GM18909 (cell line): Measurements from ENCODE around the gene TEX36.
"Not testable (repeated sequence)": the region's sequence is repeated elsewhere in the genome, so short reads cannot be mapped to it uniquely, and the experiment has no call there.

Experiments
- ATAC-seq: cut with Tn5 transposase; IDR thresholded peaks from one replicate; pipeline ENCODE4 v1.9.1; 2021; ENCODE audit warnings: mild to moderate bottlenecking; ENCODE audit not compliant: unreplicated experiment, poor library complexity

TEX36 gene

DNA sequence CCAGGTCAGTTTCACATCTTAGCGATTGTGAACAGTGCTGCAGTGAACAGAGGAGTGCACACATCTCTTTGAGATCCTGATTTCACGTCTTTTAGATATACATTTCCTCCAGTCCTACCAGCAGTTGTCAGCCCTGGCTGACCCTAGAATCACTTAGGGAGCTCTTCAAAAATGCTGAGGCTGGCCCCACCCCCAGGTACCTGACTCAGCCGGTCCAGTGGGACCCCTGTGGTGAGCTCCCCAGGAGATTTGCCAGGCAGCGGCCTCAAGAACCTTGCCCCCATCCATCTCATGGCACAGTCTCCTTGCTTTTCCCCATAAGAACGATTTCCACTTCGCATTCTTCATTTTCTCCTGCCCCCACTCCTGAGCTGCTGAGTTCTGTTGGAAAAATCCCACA lies 45.5 kb downstream of the TEX36 start:
- no peak for ATAC-seq

DNA sequence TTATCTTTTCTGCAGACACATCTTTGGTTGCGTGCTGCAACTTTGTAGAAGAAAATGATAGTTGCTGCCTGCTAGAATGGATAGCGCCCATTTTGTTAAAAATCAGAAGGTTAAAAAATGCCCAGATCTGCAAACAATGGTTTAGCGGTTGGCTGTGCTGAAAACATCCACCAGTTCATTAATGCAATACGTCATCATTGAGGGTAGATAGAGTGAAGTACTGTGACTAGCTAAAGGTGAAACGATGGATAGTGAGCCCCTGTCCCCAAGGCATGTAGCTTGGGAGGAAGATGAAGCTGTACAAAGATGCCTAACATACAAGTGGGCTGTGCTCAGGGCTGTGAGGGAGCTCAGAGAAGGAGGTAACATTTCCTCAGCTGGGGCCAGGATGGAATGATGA lies 48.4 kb downstream of the TEX36 start:
- no peak for ATAC-seq

DNA sequence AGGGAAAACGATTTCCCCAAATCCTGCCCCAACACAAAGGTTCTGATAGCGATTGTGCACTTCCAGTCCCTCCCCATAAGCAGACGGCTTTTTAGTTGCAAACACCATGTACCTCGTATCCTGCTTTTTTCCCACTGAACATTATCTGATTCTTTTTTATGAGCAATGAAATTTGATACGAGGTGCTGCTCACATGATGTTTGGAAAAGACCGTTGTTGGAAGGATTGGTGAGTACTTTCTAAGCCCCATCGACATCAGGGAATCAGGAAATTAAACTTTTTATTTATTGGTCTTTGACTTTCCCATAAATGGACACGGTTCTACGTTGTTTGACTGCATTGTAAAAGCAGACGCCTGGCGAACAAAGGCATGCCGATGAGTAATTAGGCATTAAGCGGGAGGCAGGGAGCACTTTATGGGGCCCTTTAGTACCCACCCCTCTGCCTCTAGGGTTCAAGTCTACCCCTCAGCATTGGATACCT lies 49.4 kb downstream of the TEX36 start:
- ATAC-seq, result no peak

DNA sequence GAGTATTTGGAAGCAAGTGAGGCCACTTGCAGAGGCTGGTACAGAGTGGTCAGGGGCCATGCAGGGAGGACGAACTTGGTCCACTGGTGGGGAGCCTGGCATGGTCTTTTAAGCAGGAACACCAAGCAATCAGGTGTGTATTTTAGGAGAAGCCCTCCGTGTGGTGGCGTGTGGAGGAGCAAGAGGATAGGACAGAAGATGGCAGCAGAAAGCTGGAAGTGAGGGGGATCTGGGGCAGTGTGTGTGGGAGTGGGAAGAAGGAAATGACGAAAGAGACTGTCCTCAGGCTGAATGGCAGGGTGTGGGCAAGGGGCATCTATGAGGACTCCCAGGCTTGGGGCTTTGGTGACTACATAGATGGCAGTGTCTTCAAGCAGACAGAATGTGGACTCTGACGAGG lies 51.2 kb downstream of the TEX36 start:
- no peak for ATAC-seq

DNA sequence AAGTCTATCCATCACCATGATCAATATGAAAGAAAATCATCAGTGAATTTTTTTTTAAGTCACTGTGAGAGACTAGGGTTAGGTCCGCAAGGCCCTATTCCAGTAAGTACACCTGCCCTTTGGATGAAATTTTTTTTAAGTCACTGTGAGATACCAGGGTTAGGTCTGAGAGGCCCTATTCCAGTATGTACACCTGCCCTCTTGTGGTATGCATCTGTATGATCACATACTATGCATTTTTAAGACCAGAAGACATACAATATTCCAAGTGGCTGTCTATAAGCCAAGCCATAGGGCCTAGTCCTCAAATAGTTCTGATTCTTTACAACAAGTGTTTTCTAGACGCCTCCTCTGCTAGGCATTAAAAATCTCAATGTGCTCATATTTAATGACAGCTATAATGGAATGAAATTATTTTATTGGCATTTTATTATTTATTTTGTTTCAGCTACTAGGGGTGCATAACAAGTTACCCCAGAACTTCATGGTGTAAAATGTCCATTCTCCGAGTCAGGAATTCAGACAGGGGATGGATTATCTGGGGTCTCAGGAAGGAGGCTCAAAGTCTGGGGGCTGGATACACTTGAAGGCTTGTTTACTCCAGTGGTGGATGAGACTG lies 53.1 kb downstream of the TEX36 start:
- ATAC-seq, result peak; percentile 70

DNA sequence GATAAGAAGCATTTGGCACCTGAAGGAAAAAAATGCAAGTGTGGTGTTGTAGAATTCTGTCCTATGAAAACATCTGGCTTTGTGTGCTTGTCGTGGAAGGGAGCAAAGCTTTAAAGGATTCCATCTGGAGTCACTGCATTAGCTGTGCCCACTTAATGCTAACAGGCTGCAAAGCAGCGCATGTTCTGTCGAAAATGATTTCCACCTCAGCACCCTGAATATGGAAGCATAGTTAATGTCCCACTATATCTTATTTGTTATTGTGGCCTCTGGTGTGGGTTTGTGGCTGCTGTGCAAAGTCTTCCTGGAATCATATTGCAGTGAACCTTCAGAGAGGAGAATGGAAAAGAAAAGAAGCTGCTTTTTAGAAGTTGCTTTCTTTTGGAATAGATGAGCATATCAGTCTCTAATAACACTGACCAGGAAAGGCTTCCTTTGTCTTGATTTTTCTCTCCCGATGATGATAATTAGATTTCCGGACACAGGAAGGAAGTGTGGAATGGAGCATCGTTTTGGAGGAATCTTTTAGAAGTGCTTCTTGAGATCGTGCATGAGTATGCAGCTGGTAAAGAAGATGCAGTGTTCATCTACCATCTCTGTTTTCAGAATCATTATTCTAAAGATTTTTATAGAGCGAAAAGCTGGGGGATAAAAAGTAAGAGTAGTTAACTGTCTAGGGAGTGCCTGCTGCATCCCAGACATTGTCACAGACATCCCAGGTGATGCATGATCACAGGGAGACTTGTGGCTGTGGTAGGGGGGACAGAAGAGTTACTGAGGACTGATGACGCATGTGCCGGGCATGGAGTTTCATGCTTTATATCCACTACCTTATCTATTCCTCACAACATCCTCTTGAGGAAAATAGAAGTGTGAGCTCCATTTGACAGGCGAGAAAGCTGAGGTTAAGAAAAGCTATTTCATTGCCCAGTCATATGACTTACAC lies 54.6 kb downstream of the TEX36 start:
- ATAC-seq, result no peak

DNA sequence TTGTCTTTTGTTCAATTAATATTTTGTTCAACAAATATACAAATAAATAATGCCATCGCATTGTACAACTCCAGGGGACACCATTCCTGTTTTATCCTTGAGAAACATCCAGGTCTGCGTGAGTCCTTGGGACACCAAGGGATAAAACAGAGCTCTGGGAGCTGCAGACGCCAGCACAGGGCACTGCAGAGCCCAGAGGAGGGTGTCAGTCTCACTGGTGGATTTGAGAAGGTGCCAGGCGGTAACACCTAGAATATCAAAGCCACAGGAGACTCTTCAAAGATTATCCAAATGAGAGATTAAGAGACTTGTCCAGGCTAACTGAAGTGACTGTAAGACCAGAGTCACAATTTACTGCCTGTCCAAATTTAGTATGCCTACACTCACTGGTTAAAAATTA lies 55.3 kb downstream of the TEX36 start:
- ATAC-seq, result no peak

DNA sequence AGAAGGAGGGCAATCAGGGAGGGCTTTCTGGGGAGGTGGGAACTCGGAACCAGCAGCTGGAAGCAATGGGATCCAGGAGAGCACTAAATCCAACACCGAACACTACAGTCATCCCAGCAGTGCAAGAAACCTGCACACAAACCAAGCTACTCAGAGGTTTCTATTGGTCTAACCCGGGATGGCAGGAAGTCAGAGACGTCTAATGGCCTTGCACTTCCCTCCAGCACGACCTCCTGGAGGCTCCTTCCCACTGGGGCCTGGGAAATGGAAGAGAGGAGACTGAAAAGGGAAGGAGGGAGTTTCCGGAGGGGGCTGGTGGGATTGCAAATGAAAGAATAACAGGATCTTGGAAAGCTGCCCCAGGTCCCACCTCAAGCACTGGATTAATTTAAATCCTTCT lies 56.3 kb downstream of the TEX36 start:
- ATAC-seq, result no peak

DNA sequence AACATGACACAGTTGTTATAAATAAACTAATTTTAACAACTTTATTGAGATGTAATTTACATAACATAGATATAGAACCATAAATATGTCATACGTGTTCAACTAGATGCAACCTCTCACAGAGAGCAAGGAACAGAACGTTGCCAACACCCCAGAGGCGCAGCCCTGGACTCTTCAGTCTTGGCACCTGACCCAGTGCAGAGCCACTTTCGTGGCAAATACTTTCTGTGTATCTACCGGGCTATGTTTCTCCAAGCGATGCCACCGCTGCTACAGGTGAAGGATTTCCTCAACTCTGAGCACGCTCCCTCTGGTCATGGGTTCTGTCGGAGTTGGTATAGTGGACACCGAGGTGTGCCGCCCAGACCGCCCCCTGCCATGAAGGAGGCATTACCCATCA lies 57.4 kb downstream of the TEX36 start:
- ATAC-seq, result no peak

DNA sequence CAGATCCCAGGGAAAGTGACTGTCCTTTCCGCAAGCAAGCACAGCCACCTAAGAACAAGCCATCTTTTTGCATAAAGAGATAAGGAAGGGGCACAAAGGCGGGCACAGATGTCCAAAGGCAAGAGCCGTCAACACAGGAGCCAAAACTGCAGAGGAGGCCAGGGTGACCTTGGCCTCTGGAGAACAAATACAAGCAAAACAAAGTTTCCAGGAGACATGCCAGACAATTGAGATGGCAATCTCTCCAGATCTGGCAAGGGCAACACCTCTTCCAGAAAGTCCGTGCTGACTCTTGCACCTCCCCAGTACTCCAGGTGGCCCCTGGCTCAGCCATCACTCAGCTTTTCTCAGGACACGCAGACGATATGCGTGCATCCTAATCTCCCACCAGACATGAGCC lies 58.2 kb downstream of the TEX36 start:
- ATAC-seq, result no peak

DNA sequence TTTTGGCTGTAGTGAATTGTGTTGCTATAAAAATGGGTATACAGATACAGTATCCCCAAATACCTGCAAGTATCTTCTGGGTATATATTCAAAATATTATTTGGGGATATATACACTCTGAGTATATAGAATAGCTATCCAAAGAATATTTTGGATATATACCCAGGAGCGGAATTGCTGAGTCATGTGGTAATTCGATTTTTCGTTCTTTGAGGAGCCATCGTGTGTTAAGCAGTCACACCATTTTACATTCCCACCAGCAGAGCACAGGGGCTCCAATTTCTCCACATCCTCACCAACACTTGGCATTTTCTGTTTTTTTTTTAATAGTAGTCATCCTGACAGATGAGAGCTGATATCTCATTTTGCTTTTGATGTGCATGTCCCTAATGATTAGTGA lies 61.9 kb downstream of the TEX36 start:
- no peak for ATAC-seq

DNA sequence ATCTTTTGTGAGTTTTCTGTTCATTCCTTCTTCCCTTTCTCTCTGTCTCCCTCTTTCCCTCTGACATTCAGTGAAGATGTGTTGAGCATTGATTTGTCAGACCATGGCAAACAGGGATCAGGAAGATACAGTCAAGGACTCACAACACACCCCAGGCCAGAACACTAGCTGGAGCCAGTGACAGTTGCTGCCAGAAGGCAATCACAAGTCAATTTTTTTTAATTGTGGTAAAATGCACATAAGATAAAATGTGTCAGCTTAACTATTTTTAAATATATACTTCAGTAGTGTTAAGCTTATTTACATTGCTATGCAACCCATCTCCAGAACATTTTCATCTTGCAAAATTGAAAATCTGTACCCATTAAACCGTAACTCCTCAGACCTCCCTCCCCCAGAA lies 62.6 kb downstream of the TEX36 start:
- ATAC-seq, result no peak

DNA sequence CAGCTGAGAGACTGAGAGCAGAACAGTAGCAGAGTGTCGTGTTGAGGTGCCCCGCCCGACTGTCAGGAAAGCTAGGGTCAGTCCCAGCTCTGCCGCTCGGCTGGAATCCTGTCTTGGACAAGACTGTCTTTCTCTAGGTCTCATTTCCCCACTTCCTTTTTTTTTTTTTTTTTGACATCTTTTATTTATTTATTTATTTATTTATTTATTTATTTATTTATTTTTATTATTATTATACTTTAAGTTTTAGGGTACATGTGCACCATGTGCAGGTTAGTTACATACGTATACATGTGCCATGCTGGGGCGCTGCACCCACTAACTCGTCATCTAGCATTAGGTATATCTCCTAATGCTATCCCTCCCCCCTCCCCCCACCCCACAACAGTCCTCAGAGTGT lies 69.9 kb downstream of the TEX36 start:
- not testable (repeated sequence) for ATAC-seq

DNA sequence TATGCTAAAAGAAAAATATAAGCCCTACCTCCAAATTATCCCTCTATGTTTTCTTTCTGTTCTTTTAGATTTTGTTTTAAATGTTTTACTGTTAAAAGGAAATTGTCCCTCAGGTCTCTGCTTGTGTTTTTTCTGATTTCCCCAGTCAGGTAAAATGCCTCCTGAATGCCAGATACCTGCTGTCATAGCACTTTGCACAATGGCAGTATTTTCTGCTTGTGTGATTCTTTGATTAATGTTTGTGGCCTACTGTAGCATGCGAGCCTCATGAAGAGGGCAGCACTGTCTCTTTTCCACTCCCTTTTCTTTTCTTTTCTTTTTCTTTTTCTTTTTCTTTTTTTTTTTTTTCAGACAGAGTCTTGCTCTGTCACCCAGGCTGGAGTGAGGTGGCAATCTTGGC lies 71.2 kb downstream of the TEX36 start:
- no peak for ATAC-seq

DNA sequence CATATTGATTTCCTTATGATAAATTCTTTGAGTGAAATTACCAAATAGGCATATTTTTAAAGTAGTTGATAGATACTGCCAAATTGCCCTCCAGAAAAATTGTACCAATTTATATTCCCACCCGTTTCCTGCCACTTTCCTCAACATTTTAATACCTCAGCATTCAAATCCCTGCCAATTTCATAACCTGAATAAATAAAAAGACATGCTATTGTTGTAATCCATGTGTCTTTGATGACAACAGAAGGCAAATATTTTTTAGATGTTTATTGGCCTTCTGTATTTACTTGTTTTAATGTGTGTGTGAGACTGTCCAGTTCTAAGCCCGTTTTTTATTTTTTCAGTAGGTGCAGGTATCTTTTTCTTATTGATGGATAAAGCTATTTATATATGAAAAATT lies 71.7 kb downstream of the TEX36 start:
- ATAC-seq, result no peak

DNA sequence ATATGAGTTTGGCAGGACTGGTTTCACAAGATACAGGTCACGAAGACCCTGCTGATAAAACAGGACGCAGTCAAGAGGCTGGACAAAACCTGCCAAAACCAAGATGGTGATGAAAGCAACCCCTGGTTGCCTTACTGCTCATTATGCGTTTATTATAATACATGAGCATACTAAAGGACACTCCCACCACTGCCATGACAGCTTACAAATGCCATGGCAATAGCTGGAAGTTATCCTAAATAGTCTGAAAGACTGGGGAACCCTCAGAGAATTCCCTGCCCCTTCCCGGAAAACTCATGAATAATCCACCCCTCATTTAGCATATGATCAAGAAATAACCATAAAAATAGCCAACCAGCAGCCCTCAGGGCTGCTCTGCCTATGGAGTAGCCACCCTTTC lies 73.1 kb downstream of the TEX36 start:
- no peak for ATAC-seq

DNA sequence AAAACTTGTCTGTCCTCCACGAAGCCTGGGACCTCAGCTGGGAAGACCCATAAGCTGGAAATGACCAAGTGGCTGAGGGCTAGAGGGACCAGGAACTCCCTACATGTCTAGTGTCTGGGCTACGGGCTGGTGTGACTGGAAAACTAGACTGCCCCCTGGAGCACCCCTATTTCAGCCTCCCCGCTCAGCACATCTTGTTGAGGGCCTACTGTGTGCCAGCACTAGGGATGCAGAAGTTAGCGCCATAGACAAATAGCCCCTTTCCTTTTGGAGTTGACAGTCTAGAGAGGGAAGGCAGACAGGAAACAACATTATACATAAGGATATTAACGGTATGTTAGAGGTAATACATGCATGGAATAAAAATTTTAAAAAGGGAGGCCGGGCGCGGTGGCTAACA lies 74.5 kb downstream of the TEX36 start:
- ATAC-seq, result no peak

DNA sequence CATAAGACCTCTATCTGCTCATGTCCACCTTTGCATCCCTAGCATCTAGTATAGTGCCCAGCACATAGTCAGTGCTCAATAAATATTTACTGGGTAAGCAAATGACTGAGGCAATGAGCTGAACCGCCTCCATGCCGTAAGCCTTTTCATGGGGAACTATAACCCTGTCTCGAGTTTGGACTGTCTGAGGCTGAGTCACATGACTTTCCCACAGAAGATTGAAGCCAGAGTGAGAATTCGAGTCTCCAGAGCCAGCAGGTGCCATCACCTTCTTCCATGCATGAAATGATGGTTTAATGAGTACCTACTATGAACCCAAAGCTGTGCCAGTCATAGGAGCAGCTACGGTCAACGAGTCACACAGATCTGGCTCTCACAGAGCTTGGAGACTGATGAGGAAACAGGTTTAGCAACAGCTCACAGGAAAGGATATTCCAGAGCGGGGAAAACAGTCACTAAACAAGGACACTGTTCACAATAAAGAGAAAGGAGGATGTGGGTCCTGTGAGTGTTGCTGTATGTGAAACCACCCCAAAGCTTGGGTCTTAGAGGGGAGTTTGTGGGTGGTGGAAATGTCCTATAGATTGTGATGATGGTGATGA lies 75.2 kb downstream of the TEX36 start:
- ATAC-seq, result no peak

DNA sequence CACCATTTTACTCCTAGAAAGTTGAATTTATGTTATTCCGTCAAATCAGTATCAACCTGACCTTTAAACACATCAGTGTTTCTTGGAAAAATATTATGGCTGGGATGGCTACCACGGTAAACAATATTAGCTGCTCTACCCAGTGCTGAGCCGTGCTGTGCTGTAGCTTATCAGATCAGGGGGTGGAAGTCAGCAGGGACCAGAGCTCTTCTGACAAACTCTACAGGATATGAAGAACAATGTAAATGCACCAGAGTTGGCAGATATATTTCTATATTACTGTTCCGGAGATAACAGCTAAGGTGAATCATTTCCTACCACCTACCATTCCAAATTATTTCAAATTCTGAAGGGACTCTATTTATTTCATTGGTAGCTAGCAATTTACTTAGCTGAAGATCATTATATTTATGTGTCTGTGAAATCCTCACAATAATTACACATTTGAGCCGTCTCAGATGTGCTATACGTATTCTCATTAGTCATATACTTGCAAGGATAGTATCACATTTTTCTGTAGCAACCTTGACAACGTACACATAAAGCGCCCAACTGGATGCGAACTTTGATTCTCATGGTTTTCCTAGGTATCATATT lies 76.5 kb downstream of the TEX36 start:
- ATAC-seq, result no peak
